Smooth muscle cell (in vitro differentiated cells): ENCODE data around the gene CXCL17. TPM values are rescaled to one million over a fixed set of nuclear protein-coding genes. Genes with fewer than 3 reads are reported as not detected.

ENCODE experiments used
- DNase-seq: peaks from one replicate; lab custom pipeline; 2025; ENCODE audit not compliant: unreplicated experiment; lab: John Stamatoyannopoulos, UW
- H2AFZ ChIP-seq: fragments of 200-600 bp; sonication (generic); 2 replicates; pipeline ENCODE4 v1.6.0; 2016; ENCODE audit warnings: antibody characterized with exemption, low read depth, mild to moderate bottlenecking
- H3F3A ChIP-seq: fragments of 200-600 bp; sonication (generic); 2 replicates; pipeline ENCODE4 v1.6.0; 2017; ENCODE audit warnings: antibody characterized with exemption, low read depth
- H3K27ac ChIP-seq: fragments of 200-600 bp; sonication (generic); 2 replicates; pipeline ENCODE4 v1.5.1; 2016; ENCODE audit warnings: low read depth, mild to moderate bottlenecking
- H3K27me3 ChIP-seq: fragments of 200-600 bp; sonication (generic); 2 replicates; pipeline ENCODE4 v1.6.1; 2016; ENCODE audit warnings: low read depth, mild to moderate bottlenecking
- H3K36me3 ChIP-seq: fragments of 200-600 bp; sonication (generic); 2 replicates; pipeline ENCODE4 v1.5.1; 2016; ENCODE audit warnings: low read depth
- H3K4me1 ChIP-seq: fragments of 200-600 bp; sonication (generic); 2 replicates; pipeline ENCODE4 v1.5.1; 2016; ENCODE audit warnings: low read depth
- H3K4me2 ChIP-seq: fragments of 200-600 bp; sonication (generic); 2 replicates; pipeline ENCODE4 v1.6.0; 2016; ENCODE audit warnings: mild to moderate bottlenecking
- H3K4me3 ChIP-seq: fragments of 200-600 bp; sonication (generic); 2 replicates; pipeline ENCODE4 v1.5.1; 2016; ENCODE audit warnings: mild to moderate bottlenecking
- H3K79me2 ChIP-seq: fragments of 200-600 bp; sonication (generic); 2 replicates; pipeline ENCODE4 v1.6.0; 2016; ENCODE audit warnings: low read depth, mild to moderate bottlenecking
- H3K9ac ChIP-seq: fragments of 200-600 bp; sonication (generic); 2 replicates; pipeline ENCODE4 v1.6.0; 2016; ENCODE audit warnings: low read depth
- H3K9me3 ChIP-seq: fragments of 200-600 bp; sonication (generic); replicated peaks from 2 replicates; pipeline ENCODE4 v1.5.1; 2016; ENCODE audit warnings: low read depth
- H4K20me1 ChIP-seq: fragments of 200-600 bp; sonication (generic); 2 replicates; pipeline ENCODE4 v1.6.0; 2016; ENCODE audit warnings: low read depth
- WGBS: methylation state at CpG from one replicate; pipeline ENCODE4 v1.1.7; 2016; ENCODE audit warnings: low lambda C conversion rate; 5-methylcytosine and 5-hydroxymethylcytosine counted together
- polyA plus RNA-seq: library from polyadenylated mRNA; unstranded; fragments of >200 nt; fragmentation: Nextera tagmentation; extraction: Ambion mirVana; gene quantifications from 2 replicates; pipeline ENCODE4 v1.2.1, GENCODE V29; 2016
- total RNA-seq: library from RNA; depleted of rRNA; stranded (reverse); fragments of >200 nt; gene quantifications from 2 replicates; pipeline ENCODE4 v1.2.3, GENCODE V29; 2014
- TF ChIP-seq, protein P1 (sequence below): fragments of 200-600 bp; sonication (generic); IDR thresholded peaks from 2 replicates; pipeline ENCODE4 v1.5.1; 2017; ENCODE audit warnings: borderline replicate concordance, mild to moderate bottlenecking, antibody characterized with exemption; ENCODE audit not compliant: insufficient read depth, poor library complexity, severe bottlenecking

Gene CXCL17
- total and polyA plus RNA-seq, 2 experiments from 2014 or later, result not detected

DNA sequence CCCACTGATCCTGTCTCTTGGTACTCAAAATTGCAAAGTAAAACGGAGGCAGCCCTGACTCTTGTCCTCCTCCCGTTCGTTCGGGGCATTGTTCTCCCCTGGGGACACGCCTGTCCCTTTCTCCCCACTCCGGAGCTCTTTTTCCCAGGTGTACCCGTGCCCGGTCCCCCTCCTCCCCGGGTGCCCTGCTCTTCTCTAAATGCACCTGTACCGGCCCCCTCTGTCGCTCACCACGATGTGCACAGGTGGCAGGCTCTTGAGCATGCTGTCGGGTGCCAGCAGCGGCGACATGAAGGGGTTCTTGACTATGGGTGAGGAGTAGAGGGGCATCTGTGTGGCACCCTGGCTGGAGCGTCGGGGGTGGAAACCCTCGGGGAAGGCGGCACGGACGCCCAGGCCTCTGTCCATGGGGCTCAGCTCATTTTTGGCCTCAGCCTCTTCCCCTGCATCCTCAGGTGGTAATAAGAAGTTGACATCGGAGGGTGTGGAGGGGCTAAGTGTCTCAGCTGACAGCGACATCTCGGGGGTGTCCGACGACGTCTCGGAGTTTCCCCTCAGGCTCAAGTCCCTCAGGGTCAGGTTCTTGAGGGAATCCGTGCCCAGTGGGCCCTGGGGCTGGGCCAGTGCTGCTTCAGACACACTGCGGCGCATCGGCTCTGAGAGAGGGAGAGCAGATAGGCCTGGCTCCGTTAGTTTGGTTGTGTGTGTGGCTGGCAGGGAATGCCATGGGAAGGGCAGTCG, 40.2 kb downstream of the CXCL17 start:
- Histone ChIP-seq H3K27me3 (no peaks in the 10 kb centered on the region), H3K4me2 (peak overlapping the region; percentile 94), H2AFZ (no peak overlapping the region), H3K36me3 (no peaks in the 10 kb centered on the region), H3F3A (no peaks in the 10 kb centered on the region), H3K9ac (no peak overlapping the region), H3K79me2 (no peaks in the 10 kb centered on the region), H3K27ac (no peak overlapping the region), H4K20me1 (no peaks in the 10 kb centered on the region), H3K4me1 (peaks cover 4% of the 10 kb centered on the region), H3K9me3 (no peaks in the 10 kb centered on the region), H3K4me3 (peak overlapping the region; percentile 66)
- DNase-seq, result no peak
- TF ChIP-seq, protein P1, sequence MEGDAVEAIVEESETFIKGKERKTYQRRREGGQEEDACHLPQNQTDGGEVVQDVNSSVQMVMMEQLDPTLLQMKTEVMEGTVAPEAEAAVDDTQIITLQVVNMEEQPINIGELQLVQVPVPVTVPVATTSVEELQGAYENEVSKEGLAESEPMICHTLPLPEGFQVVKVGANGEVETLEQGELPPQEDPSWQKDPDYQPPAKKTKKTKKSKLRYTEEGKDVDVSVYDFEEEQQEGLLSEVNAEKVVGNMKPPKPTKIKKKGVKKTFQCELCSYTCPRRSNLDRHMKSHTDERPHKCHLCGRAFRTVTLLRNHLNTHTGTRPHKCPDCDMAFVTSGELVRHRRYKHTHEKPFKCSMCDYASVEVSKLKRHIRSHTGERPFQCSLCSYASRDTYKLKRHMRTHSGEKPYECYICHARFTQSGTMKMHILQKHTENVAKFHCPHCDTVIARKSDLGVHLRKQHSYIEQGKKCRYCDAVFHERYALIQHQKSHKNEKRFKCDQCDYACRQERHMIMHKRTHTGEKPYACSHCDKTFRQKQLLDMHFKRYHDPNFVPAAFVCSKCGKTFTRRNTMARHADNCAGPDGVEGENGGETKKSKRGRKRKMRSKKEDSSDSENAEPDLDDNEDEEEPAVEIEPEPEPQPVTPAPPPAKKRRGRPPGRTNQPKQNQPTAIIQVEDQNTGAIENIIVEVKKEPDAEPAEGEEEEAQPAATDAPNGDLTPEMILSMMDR, result no peak
- WGBS, result 46% methylated on average over 34 of the region's 34 CpGs

DNA sequence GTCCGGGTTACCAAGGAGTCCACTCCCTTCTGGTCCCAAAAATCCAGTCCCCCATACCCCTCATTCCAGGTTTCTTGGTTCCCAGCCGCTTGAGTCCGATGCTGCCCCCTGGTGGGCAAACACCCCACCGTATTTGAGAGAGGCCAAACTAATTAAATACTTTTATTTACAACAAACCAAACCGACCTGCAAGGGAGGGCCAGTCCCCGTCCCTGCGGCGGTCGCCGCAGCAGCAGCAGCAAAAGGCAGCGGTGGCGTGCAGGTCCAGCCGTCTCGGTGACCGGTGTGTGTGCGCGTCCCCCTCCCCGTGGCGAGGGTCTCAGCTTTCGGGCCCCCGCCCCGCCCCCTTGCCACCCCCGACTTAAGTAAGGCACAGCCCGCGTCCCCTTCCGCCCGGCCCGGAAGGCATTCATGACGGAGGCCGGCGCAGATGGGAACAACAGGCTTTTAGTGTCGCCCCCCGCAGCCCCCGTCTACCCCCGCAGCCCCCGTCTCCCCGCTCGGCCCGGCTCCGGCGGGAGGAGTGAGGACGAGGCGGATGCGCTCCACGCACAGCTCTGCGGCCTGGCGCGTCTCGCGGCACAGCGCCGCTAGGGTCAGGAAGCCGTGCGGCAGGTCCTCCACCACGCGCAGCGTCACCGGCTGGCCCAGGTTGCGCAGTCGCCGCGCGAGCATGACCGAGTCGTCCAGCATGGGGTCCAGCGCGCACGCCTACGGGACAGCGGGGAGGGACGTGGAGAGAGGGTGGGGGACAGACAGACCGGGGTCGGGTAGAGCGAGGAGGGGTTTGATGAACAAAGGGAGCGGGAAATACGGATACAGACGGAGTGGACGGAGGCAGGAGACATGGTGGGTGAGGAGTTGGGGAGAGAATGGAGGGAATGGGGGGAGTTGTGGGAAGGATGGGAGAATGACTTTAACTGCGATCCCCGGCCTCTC, 41.1 kb downstream of the CXCL17 start:
- Histone ChIP-seq H3K27ac (no peak overlapping the region), H3K4me3 (peak overlapping the region; percentile 66), H2AFZ (peak overlapping the region; percentile 52), H3K4me1 (peaks cover 6% of the 10 kb centered on the region), H3K4me2 (peak overlapping the region; percentile 94), H4K20me1 (no peaks in the 10 kb centered on the region), H3F3A (no peaks in the 10 kb centered on the region), H3K9me3 (no peaks in the 10 kb centered on the region), H3K36me3 (no peaks in the 10 kb centered on the region), H3K9ac (peak overlapping the region; percentile 28), H3K79me2 (no peaks in the 10 kb centered on the region), H3K27me3 (no peaks in the 10 kb centered on the region)
- TF ChIP-seq, protein P1, result peak; percentile 87
- DNase-seq, result peak; percentile 57
- under 1% methylated on average over 68 of the region's 80 CpGs for WGBS

DNA sequence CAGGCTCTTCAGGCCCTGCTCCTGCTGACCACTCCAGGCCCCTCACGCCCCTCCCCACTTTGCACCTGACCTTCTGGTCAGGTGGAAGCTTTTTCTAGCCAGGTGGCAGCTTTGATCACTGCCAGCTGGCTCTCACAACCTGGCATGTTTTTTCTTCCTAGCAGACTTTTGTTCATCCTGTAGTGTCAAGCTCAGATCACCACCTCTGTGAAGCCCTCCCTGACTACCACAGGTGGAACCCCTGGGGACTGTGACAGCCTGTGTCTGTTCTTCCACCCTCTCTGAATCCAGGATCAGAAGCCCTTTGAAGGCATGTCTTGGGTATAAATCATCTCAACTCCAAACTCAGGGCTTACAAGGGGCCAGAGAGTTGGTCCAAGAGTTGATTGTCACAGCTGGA, 42.3 kb downstream of the CXCL17 start:
- Histone ChIP-seq H3K9ac (no peak overlapping the region), H2AFZ (no peak overlapping the region), H3K9me3 (no peaks in the 10 kb centered on the region), H3K36me3 (no peaks in the 10 kb centered on the region), H3K79me2 (no peaks in the 10 kb centered on the region), H3K4me2 (no peak overlapping the region), H3K4me3 (no peak overlapping the region), H4K20me1 (no peaks in the 10 kb centered on the region), H3K27me3 (no peaks in the 10 kb centered on the region), H3F3A (no peaks in the 10 kb centered on the region), H3K27ac (no peak overlapping the region), H3K4me1 (peaks cover 12% of the 10 kb centered on the region)
- WGBS, result 95% methylated on average over 1 of the region's 1 CpG
- TF ChIP-seq, protein P1, result no peak
- no peak for DNase-seq
